ENCODE measurements around the gene LIPA. TPM values are rescaled to one million over a fixed set of nuclear protein-coding genes. Genes with fewer than 3 reads are reported as not detected.
A peak's percentile ranks its signal among the peaks of the same experiment; 100 is the strongest.
"Not testable (repeated sequence)": the region's sequence is repeated elsewhere in the genome, so short reads cannot be mapped to it uniquely, and the experiment has no call there.

The LIPA gene
- total and polyA plus RNA-seq, 5 donors: 14.0 to 34.7 (median 25.6) TPM

DNA sequence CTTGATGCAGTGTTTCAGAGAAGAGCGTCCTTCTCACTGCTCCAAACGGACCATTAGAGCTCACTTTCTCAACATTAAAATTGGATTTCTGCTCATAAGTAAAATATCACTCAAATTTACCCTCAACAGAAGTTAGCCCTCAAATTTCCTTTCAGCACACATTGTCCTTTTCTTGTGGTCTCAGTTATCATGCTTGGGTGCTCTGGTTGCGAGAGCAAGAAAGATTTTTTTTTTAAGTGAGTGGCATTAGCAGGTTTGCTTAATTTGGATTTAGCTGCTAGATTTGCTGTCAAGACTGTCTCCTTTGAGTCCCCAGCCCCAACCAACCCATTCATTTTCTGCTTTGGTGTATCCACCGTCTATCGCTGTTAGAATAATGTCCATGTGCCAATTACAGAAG, 41.9 kb downstream of the LIPA start:
- intact Hi-C loops (cut with DNase I): loop anchor here in 3 of 4 donors (2.0 to 10.0 kb wide), 4 partner anchors 179 to 372 kb away; no protein-coding TSS in a partner anchor
- ATAC-seq: no peak
- no peak overlapping the region for H3K4me3 ChIP-seq (ENCODE audit: low read length)

DNA sequence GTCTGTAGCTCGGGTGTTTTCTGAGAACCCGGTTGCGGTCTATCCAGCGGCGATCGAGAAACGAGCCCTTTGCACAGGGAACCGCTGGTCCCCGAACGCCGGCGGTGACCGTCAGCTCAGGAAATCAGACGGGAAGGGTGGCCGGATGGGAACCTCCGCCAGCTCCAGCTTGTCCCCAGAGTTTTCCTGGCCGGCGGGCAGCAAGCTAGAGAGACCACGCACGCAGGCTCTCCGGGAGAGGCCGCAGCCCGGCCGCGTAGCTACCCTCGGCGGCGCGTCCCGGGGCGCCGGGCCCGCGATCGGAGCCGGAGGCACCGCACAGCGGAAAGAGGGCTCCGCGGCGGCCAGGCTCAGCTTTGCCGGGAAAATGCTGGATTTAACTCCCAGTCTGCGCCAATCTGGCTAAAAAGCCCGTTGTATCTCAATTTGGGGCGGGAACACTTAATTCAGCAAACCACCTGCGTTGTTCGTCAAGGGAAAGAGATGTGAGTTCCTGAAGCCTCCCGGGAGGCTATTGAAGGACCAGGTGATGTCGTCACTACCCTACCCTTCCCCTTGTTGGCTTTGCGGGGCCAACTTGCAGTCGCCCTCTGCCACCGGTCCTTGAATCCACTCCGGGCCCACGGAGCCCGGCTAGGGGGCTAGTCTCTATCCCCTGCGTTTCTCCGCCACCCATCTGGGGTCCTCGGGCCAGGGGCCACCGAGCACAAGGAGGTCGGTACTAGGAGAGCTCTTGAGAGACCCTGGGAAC, 43.6 kb downstream of the LIPA start:
- intact Hi-C loops (cut with DNase I): no loop called here
- no peaks in the 10 kb centered on the region for H3K9me3 ChIP-seq (ENCODE audit: control insufficient read depth, low read length)
- DNase-seq (peak; percentile 57 to 86 (median 82)), ATAC-seq (peak; percentile 74 to 82)
- H3K27ac ChIP-seq (ENCODE audit: low read length): peak overlapping the region; percentile 77
- peaks cover 3% of the 10 kb centered on the region for H3K4me1 ChIP-seq (ENCODE audit: control insufficient read depth, insufficient read depth, low read length)
- WGBS: 5% methylated on average over 60 of the region's 60 CpGs
- H3K4me3 ChIP-seq (ENCODE audit: low read length): peak overlapping the region; percentile 51
- H3K27me3 ChIP-seq (ENCODE audit: control insufficient read depth, insufficient read depth): no peaks in the 10 kb centered on the region

More for the DNA sequence above, 41.9 kb downstream of the LIPA start:
- no peak for DNase-seq
- no peak overlapping the region for H3K27ac ChIP-seq (ENCODE audit: low read length)
- no peaks in the 10 kb centered on the region for H3K27me3 ChIP-seq (ENCODE audit: control insufficient read depth, insufficient read depth)
- H3K4me1 ChIP-seq (ENCODE audit: control insufficient read depth, insufficient read depth, low read length): peaks cover 3% of the 10 kb centered on the region
- WGBS: 96% methylated on average over 5 of the region's 5 CpGs
- H3K9me3 ChIP-seq (ENCODE audit: control insufficient read depth, low read length): no peaks in the 10 kb centered on the region

DNA sequence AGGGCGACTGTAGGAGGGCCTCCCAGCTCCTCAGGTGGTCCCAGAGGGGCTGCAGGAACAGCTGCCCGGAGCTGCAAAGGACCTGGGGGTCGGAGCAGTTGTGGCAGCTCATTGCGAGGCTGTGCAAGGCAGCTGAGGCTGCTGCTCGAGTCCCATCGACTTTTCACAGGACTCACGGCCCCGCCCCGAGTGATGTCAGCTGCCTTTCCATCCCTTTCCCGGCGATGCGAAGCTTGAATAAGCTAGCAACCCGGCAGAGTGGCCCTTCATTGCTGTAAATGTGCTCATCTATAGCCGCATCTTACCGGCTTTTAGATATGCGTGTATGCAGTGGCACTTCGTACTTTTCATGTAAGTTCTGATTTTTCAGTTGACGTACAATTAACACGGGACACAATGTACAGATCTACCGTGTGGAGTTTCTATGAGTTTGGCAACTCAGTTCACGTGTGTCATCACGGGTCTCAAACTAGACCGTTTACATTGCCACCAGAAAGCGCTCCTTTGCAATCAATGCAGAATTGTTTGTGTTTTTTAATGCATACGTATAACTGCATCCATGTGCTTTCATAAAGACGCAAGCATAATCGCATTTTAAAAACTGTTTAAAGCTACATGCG, 44.3 kb downstream of the LIPA start, which contains the start of gene CH25H:
TSS of gene CH25H (minus strand) at position 137 of the 620 bp plus-strand sequence. CDS start at position 112, 25 bp downstream.
- Histone ChIP-seq H3K9me3 (ENCODE audit: control insufficient read depth, low read length) (no peaks in the 10 kb centered on the region), H3K27ac (ENCODE audit: low read length) (peak within 1 kb of the TSS; percentile 77), H3K4me3 (ENCODE audit: low read length) (peak within 1 kb of the TSS; percentile 51), H3K4me1 (ENCODE audit: control insufficient read depth, insufficient read depth, low read length) (peaks cover 3% of the 10 kb centered on the region), H3K27me3 (ENCODE audit: control insufficient read depth, insufficient read depth) (no peaks in the 10 kb centered on the region)
- DNase-seq: peak; percentile 83 to 90 (median 88)
- under 1% methylated on average over 28 of the region's 28 CpGs for WGBS
- peak; percentile 88 to 93 for ATAC-seq
- intact Hi-C loops (cut with DNase I): no loop called here

DNA sequence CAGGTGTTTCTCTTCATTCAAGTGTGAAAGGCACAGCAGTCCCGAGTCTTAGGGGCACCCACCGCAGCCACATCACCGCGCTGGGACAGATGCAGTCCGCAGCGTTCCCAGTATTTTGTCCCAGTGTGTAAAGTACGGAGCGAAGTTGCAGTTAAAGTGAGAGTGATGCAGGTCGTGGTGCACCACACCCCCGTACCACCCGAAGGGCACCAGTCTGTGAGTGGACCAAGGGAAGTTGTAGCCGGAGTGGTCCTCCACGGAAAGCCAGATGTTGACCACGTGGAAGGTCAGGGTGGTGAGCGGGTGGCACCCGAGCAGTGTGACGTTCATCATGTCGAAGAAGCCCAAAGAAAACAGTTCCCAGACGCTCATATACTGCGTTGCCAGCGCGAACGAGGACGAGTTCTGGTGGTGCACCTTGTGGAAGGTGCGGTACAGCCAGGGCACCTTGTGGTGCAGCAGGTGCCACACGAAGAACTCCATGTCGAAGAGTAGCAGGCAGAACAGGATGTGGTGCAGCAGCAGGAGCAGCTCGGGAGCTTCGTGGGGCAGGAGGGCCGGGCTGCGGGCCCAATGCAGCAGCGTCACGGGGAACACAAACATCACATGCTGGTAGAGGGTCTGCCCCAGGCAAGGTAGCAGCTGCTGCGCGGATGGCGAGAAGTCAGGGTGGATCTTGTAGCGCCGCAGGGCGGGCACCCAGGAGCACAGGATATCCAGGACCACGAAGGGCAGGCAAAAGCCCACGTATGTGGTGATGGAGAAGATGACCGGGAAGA, 45.0 kb downstream of the LIPA start:
- peak in 2 of 3 donors; percentile 62 to 68 for DNase-seq
- H3K9me3 ChIP-seq (ENCODE audit: control insufficient read depth, low read length): no peaks in the 10 kb centered on the region
- peak overlapping the region; percentile 25 for H3K27ac ChIP-seq (ENCODE audit: low read length)
- no peaks in the 10 kb centered on the region for H3K27me3 ChIP-seq (ENCODE audit: control insufficient read depth, insufficient read depth)
- intact Hi-C loops (cut with DNase I): no loop called here
- ATAC-seq: peak; percentile 49 to 59
- peaks cover 3% of the 10 kb centered on the region for H3K4me1 ChIP-seq (ENCODE audit: control insufficient read depth, insufficient read depth, low read length)
- H3K4me3 ChIP-seq (ENCODE audit: low read length): peak overlapping the region; percentile 51
- WGBS: 8% methylated on average over 42 of the region's 42 CpGs

DNA sequence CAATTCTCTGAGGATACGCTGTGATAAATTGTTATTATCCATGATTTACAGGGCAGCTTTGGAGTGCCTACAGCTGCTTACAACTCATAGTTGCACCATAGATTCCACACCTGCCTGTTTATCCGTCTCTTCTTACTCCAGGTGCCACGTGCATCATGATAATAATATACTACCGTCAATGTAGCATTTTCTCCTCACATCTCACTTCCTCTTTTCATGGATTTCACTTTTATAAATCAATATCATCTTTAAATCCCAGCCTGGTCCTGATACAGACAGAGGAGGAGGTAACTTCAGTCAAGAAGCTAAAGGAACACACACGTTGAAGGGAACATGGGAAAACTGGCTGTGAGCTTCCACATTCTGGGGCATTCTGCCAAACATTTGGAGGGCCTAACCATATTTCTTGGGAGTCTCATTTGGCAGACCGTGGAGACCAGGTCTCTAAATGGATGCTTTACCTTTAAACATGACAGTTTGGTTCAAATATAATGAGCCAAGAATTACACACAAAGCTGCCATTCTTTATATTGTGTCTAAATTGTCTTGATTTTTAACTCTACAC, 46.9 kb downstream of the LIPA start:
- intact Hi-C loops (cut with DNase I): no loop called here
- 75% methylated on average over 6 of the region's 6 CpGs for WGBS
- no peak overlapping the region for H3K27ac ChIP-seq (ENCODE audit: low read length)
- no peaks in the 10 kb centered on the region for H3K27me3 ChIP-seq (ENCODE audit: control insufficient read depth, insufficient read depth)
- H3K9me3 ChIP-seq (ENCODE audit: control insufficient read depth, low read length): no peaks in the 10 kb centered on the region
- DNase-seq (no peak), ATAC-seq (no peak)
- H3K4me1 ChIP-seq (ENCODE audit: control insufficient read depth, insufficient read depth, low read length): peaks cover 3% of the 10 kb centered on the region
- H3K4me3 ChIP-seq (ENCODE audit: low read length): no peak overlapping the region

DNA sequence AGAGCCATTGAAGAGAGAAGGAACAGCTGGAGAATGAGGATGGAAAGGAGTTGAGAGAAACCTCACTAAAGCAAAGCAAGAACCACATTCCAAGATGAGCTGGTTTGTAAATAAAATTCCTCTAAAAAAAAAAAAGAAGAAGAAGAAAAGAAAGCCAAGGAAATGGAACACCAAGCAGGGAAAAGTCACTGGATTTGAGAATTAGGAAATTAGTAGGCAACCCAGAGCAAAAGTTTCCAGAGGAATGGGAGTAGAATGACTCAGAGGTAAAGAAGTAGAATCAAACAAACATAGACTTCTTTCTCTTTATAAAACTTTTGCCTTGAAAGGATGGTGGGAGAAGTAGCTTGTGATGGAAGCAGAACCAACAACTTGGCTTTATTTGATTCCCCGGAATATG, 48.3 kb downstream of the LIPA start:
- Histone ChIP-seq H3K4me3 (ENCODE audit: low read length) (no peak overlapping the region), H3K4me1 (ENCODE audit: control insufficient read depth, insufficient read depth, low read length) (peaks cover 3% of the 10 kb centered on the region), H3K27ac (ENCODE audit: low read length) (no peak overlapping the region), H3K27me3 (ENCODE audit: control insufficient read depth, insufficient read depth) (no peaks in the 10 kb centered on the region), H3K9me3 (ENCODE audit: control insufficient read depth, low read length) (no peaks in the 10 kb centered on the region)
- ATAC-seq (no peak), DNase-seq (no peak)
- WGBS: 97% methylated on average over 1 of the region's 1 CpG
- intact Hi-C loops (cut with DNase I): no loop called here

DNA sequence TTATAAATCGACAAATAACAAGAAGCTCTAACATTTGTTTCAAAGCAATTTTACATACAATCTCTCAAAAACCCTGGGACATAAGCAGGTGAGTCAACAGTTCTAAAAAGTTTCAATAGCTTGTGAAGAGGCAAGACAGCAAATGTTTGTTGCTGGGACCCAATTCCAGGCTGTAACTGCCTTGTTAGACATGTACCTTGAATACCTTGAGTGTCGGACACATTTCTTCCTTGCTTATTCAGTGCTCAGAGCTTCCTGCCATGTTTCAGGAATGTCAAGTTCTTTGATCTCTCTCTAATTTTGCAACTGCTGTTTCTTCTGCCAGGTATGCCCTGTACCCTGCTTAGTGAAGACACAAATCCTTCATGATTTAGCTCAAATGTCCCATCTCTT, 49.5 kb downstream of the LIPA start:
- ATAC-seq (no peak), DNase-seq (no peak)
- Histone ChIP-seq H3K27ac (ENCODE audit: low read length) (no peak overlapping the region), H3K4me3 (ENCODE audit: low read length) (no peak overlapping the region), H3K9me3 (ENCODE audit: control insufficient read depth, low read length) (no peaks in the 10 kb centered on the region), H3K27me3 (ENCODE audit: control insufficient read depth, insufficient read depth) (no peaks in the 10 kb centered on the region), H3K4me1 (ENCODE audit: control insufficient read depth, insufficient read depth, low read length) (peaks cover 3% of the 10 kb centered on the region)
- 100% methylated on average over 2 of the region's 2 CpGs for WGBS
- intact Hi-C loops (cut with DNase I): no loop called here

DNA sequence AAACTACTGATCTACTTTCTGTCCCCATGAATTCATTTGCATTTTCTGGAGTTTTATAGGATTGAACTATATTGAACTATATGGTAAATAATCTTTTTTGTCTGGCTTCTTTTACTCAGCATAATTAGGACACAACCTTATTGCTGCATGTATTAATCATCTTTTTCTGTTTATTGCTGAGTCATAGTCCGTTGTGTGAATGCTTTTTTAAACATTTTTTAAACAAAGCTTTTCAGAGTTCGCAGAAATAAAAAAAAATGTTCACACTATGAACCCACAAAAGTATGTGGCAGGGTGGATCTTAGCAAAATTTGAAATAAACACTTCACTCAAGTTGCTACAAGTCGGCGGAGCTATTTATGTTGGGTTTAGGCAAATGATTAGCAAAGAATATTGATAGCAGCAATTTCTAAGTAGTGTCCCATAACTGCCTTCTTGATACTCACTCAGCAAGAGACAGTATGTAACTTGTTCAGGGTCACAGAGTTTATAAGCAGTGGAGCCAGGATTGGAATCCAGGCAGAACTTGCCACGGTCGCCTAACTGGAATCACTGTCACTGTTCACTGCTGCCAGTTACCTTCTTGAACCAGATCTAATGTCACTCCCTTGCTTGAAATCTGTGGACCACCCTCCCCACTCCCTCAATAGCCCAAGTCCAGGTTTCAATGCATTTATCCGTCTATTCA, 50.1 kb downstream of the LIPA start:
- no peak for ATAC-seq

DNA sequence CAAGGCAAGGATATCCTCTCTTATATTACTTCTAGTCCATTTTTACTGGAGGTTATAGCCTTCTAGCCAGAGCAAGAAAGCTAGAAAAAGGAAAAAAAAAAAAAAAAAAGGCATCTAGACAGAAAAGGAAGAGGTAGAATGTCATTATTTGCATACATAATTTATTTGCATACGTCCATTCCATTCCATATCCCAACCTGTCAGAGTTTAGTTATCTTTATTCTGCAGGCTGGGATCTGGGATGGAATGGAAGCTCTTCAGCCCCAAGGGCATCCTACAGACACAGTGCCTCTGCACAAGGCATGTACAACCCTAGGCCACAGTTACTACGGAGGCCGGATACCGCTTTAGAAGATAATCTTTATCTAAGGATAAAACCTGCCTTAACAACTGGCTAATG, 54.1 kb downstream of the LIPA start:
- H3K27ac ChIP-seq (ENCODE audit: low read length): no peak overlapping the region

More for the DNA sequence above, 50.1 kb downstream of the LIPA start:
- H3K27ac ChIP-seq (ENCODE audit: low read length): no peak overlapping the region
- WGBS: 87% methylated on average over 7 of the region's 7 CpGs
- peaks cover 1% of the 10 kb centered on the region for H3K4me1 ChIP-seq (ENCODE audit: control insufficient read depth, insufficient read depth, low read length)
- no peak overlapping the region for H3K4me3 ChIP-seq (ENCODE audit: low read length)
- DNase-seq: no peak
- H3K9me3 ChIP-seq (ENCODE audit: control insufficient read depth, low read length): no peaks in the 10 kb centered on the region
- intact Hi-C loops (cut with DNase I): no loop called here
- H3K27me3 ChIP-seq (ENCODE audit: control insufficient read depth, insufficient read depth): no peaks in the 10 kb centered on the region

DNA sequence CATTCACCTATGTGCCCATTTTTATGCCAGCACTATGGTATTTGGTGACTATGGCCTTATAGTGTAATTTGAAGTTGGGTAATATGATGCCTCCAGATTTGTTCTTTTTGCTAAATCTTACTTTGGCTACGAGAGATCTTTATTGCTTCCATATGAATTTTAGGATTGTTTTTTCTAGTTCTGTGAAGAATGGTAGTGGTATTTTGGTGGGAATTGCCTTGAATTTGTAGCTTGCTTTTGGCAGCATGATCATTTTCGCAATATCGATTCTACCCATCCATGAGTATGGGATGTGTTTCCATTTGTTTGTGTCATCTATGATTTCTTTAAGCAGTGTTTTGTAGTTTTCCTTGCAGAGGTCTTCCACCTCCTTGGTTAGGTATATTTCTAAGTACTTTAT, 60.3 kb downstream of the LIPA start:
- ATAC-seq; intact Hi-C loops (cut with DNase I); H3K4me1 ChIP-seq (ENCODE audit: control insufficient read depth, insufficient read depth, low read length); H3K27me3 ChIP-seq (ENCODE audit: control insufficient read depth, insufficient read depth); H3K4me3 ChIP-seq (ENCODE audit: low read length); H3K9me3 ChIP-seq (ENCODE audit: control insufficient read depth, low read length); H3K27ac ChIP-seq (ENCODE audit: low read length); DNase-seq: not testable (repeated sequence)
- WGBS: 96% methylated on average over 3 of the region's 3 CpGs

More for the DNA sequence above, 54.1 kb downstream of the LIPA start:
- intact Hi-C loops (cut with DNase I): no loop called here
- H3K4me3 ChIP-seq (ENCODE audit: low read length): no peak overlapping the region
- no peak for ATAC-seq
- no peaks in the 10 kb centered on the region for H3K9me3 ChIP-seq (ENCODE audit: control insufficient read depth, low read length)
- no peaks in the 10 kb centered on the region for H3K27me3 ChIP-seq (ENCODE audit: control insufficient read depth, insufficient read depth)
- WGBS: 90% methylated on average over 4 of the region's 4 CpGs
- no peaks in the 10 kb centered on the region for H3K4me1 ChIP-seq (ENCODE audit: control insufficient read depth, insufficient read depth, low read length)
- DNase-seq: no peak

Measured in right cardiac atrium (tissue), 5 donors.